Stimulated activated naive CD8-positive, alpha-beta T cell treated with anti-CD3 and anti-CD28 coated beads, Interleukin-15, Interleukin-2, amounts not matched to agents 100 ng/mL and 50 ng/mL, for 24 hours (primary cell): ENCODE results near the gene NDUFA12.

ENCODE experiments used
- H3K27ac Mint-ChIP-seq: one replicate; pipeline ENCODE4 v1.8.0; 2021; ENCODE audit warnings: mild to moderate bottlenecking, mixed read lengths
- H3K27me3 Mint-ChIP-seq: one replicate; pipeline ENCODE4 v1.8.0; 2021; ENCODE audit warnings: mixed read lengths
- H3K36me3 Mint-ChIP-seq: one replicate; pipeline ENCODE4 v1.8.0; 2021; ENCODE audit warnings: low read depth, mixed read lengths
- H3K4me1 Mint-ChIP-seq: one replicate; pipeline ENCODE4 v1.8.0; 2021; ENCODE audit warnings: low read depth, mixed read lengths
- H3K4me3 Mint-ChIP-seq: one replicate; pipeline ENCODE4 v1.8.0; 2021; ENCODE audit warnings: mild to moderate bottlenecking, mixed read lengths
- H3K9me3 Mint-ChIP-seq: one replicate; pipeline ENCODE4 v1.8.0; 2021; ENCODE audit warnings: mixed read lengths

Gene NDUFA12

DNA sequence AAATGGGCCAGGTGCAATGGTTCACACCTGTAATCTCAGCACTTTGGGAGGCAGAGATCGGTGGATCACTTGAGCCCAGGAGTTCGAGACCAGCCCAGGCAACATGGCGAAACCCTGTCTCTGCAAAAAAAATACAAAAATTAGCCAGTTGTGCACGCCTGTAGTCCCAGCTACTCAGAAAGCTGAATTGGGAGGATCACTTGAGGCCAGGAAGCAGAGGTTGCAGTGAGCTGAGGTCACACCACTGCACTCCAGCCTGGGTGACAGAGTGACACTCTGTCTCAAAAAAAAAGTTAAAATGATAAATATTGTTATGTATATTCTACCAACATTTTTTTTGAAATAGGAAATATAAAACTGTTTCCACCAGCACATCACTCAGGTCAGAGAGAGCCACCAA, 64.9 kb downstream of the NDUFA12 start:
- Mint-ChIP-seq H3K9me3 (peaks cover 2% of the 10 kb centered on the region), H3K4me3 (no peak overlapping the region), H3K27me3 (no peaks in the 10 kb centered on the region), H3K27ac (no peak overlapping the region), H3K36me3 (peaks cover 2% of the 10 kb centered on the region), H3K4me1 (peaks cover 26% of the 10 kb centered on the region)

DNA sequence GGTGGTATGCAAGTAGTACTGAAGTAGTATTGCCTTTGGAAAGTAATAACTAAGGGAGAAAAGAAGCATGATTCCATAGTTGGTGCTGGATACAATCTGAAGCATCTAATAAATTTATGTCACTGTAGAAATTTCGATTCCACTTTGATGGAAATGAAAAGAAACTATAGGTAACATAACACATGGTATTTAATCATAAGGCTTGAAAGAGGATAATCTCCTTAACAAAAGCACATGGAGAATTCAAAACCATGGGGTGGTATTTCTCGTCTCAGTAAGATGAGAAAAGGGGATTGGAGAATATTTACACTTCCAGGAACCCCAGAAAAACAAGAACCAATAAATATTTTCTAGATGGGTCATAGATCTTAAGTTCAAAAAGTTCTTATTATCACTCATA, 72.7 kb downstream of the NDUFA12 start:
- H3K4me1 Mint-ChIP-seq, result no peaks in the 10 kb centered on the region
- H3K9me3 Mint-ChIP-seq, result no peaks in the 10 kb centered on the region
- no peak overlapping the region for H3K27ac Mint-ChIP-seq
- H3K36me3 Mint-ChIP-seq, result no peaks in the 10 kb centered on the region
- H3K27me3 Mint-ChIP-seq, result no peaks in the 10 kb centered on the region
- H3K4me3 Mint-ChIP-seq, result no peak overlapping the region

DNA sequence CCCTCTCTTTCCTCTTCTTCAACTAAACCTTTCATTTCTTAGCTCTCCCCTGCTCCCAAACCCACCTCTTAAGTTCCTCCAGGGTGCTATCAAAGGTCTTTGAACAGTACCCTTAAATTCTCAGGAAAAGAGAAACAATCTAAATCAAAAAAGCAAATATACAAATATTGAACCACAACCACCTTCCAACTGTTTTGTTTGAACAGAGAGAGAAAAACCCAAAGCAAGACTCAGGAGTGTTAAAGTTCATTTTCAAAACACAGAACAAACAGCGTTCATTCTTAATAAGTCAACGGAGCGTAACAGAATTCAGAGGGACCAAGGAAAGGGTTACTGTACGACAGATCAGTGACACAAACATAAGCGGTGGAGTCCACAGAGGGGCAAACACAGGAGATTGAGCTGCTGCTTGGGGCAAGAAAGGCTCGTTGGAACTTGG, 73.3 kb downstream of the NDUFA12 start:
- Mint-ChIP-seq H3K9me3 (no peaks in the 10 kb centered on the region), H3K36me3 (no peaks in the 10 kb centered on the region), H3K4me3 (no peak overlapping the region), H3K27ac (no peak overlapping the region), H3K4me1 (no peaks in the 10 kb centered on the region), H3K27me3 (no peaks in the 10 kb centered on the region)

DNA sequence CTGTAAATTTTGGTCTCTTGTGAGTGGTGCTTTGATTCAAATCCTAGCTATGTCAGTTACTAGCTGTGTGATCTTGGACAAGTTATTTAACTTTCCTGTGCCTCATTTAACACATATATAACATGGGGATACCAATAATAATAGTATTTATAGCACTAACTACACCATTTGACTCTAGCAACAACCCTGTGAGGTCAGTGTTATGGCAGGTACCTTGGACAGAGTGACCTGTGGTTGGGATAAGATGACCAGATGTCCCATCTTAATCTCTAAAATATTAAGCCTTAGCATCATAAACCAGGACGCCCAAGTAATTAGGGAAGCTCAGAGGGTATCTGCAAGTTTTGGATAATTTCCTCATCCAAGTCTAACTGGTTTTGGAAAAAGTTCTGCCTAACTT, 73.7 kb downstream of the NDUFA12 start:
- H3K9me3 Mint-ChIP-seq, result no peaks in the 10 kb centered on the region
- no peak overlapping the region for H3K27ac Mint-ChIP-seq
- no peaks in the 10 kb centered on the region for H3K4me1 Mint-ChIP-seq
- no peak overlapping the region for H3K4me3 Mint-ChIP-seq
- no peaks in the 10 kb centered on the region for H3K36me3 Mint-ChIP-seq
- H3K27me3 Mint-ChIP-seq, result no peaks in the 10 kb centered on the region

DNA sequence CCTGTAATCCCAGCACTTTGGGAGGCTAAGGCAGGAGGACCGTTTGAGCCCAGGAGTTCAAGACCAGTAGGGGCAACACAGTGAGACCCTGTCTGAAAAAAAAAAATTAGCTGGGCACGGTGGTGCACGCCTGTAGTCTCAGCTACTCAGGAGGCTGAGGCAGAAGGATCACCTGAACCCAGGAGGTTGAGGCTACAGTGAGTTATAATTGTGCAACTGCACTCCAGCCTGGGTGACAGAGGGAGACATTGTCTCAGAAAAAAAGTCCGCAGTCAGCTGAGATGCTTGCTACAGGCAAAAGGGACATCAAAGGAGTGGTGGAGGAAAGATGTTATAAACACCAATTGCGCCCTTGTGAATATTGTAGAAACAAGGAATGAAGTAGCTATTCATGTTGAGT, 77.8 kb downstream of the NDUFA12 start:
- Mint-ChIP-seq H3K9me3 (no peaks in the 10 kb centered on the region), H3K36me3 (no peaks in the 10 kb centered on the region)

DNA sequence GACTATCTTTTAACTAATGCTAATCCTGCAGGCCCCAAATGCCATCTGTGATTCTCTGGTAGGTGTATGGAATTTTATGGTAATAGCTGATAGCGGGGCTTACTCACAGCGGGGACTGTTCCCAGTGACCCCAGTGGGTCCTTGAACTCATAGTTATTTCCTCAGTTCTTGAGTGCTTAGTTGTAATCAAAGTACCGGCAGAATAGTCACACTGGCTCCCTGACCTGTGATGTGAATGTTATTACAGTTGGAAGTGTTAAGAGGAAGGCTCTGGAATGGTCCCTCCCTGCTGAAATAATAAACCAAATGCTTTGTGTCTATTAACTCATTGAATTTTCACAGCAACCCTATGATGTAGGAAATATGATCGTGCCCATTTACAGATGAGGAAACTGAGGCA, 78.3 kb downstream of the NDUFA12 start:
- Mint-ChIP-seq H3K36me3 (no peaks in the 10 kb centered on the region), H3K9me3 (no peaks in the 10 kb centered on the region), H3K27me3 (no peaks in the 10 kb centered on the region), H3K4me1 (no peaks in the 10 kb centered on the region), H3K27ac (no peak overlapping the region), H3K4me3 (no peak overlapping the region)

More for the DNA sequence above, 77.8 kb downstream of the NDUFA12 start:
- Mint-ChIP-seq H3K4me1 (no peaks in the 10 kb centered on the region), H3K27ac (no peak overlapping the region), H3K27me3 (no peaks in the 10 kb centered on the region), H3K4me3 (no peak overlapping the region)

DNA sequence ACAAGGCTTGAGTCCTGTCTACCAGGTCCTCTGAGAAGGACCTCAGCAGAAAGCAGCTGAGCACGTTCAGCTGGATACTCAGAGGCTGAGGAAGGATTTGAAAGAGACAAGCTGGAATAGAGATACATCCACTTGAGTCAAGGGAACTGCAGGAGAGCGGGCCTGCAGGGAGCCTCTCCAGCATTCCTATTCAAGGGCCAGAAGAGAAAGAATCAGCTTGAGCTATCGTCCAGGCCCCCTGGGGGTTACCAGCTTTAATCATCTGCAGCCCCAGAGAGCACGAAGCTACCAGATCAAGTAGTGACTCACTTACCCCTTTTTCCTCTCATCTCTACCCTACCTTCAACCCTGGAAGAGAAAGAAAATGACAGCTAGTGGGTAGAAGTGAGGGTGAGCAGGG, 80.9 kb downstream of the NDUFA12 start:
- H3K27ac Mint-ChIP-seq, result no peak overlapping the region

More for the DNA sequence above, 80.9 kb downstream of the NDUFA12 start:
- Mint-ChIP-seq H3K4me3 (no peak overlapping the region), H3K9me3 (no peaks in the 10 kb centered on the region), H3K36me3 (no peaks in the 10 kb centered on the region), H3K4me1 (no peaks in the 10 kb centered on the region), H3K27me3 (no peaks in the 10 kb centered on the region)
